Right renal pelvis (tissue), 4 donors: ENCODE data around the gene EN2. TPM values are rescaled to one million over a fixed set of nuclear protein-coding genes. Genes with fewer than 3 reads are reported as not detected.

Experiments
- DNase-seq, 4 donors: peaks; one replicate each; pipeline ENCODE4 v3.0.0-alpha.2; 2013; ENCODE audit warnings: low read depth in 4 of 4, low spot score in 3 of 4, missing footprints in 1 of 4
- polyA plus RNA-seq, 4 donors: library from polyadenylated mRNA; unstranded; fragments of 120-200 nt; gene quantifications; one replicate each; pipeline ENCODE4 v1.2.1, GENCODE V29; 2013; ENCODE audit not compliant: insufficient read length in 4 of 4

The EN2 gene
- polyA plus RNA-seq, 4 donors = 0.04 to 0.62 (median 0.14) TPM

DNA sequence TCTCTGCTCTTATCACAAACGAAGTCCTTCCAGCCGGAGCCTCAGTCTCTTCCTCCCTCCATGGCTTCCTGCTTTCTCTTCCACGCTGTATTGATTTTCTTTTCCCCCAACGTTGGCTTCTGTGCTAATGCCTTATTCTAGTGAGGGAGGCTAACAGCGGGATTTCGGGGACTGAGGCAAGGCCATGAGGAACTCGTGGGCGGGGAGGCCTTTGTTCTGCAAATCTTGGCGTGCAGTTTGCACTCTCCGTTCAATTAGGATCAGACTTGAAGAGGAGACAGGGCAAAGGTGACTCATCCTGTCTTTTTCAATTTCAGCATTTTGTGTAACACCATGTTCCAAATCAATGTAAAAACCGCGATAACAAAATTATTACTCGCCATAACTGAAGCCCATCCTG, 25.3 kb downstream of the EN2 start:
- no peak for DNase-seq

DNA sequence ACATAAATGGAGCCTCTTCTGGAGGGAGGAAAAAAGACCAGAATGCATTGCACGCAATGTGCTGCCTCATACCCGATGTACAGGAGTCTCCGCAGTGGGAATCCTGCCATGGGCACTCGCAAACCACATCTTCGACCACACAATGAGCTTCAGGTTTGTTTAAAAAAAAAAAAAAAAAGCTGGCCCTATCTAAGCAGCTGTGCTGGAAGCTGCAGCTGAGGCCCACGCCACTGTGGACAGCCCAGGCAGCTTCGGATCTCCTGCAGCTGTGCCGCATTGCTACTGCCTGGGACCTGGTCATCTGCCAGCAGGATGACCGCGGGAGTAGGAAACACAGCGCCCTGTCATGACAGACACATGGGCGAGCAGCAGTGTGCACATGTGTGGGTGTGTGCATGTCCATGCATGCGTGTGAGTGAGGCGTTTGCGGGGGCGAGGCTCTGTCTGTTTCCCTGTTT, 26.0 kb downstream of the EN2 start:
- no peak for DNase-seq

DNA sequence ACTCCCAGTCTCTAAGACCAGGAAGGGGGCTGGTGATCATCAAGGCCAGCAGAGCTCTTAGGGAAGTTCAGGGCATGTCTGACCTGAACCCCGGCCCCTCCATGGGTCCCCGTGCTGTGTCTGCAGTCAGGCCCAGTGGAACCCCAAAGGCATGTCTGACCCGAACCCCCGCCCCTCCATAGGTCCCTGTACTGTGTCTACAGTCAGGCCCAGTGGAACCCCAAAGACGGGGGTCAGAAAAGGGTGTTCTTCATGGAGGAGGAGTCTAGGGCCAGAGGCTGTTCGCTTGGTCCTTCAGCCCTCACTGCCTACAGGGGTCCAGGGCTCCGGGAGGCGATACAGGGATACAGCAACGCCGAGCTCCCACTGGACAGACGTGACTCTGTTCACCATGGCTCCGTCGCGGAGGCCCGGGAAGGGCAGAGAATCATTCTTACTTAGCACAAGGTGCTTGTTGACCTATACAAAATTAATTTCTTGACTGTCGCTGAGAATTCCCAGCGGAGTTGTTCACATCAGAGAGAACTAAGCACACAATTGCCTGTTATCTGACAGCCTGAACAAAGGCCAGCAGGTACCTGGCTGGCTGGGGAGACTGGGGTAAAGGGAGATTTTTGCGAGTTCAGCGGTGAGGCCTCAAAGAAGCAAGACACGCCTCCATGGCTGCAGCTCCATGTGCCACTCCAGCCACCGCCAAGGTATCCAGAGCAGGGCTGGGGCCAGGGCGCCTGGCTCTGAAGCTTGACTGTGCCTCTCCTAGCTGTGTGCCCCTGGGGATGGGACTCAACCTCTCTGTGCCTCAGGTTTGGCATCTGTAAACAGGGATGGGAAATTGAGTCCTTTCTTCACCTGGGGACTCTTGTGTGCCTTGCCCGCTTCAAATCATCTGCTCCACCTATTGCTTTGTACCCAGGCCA, 26.8 kb downstream of the EN2 start:
- DNase-seq = no peak

DNA sequence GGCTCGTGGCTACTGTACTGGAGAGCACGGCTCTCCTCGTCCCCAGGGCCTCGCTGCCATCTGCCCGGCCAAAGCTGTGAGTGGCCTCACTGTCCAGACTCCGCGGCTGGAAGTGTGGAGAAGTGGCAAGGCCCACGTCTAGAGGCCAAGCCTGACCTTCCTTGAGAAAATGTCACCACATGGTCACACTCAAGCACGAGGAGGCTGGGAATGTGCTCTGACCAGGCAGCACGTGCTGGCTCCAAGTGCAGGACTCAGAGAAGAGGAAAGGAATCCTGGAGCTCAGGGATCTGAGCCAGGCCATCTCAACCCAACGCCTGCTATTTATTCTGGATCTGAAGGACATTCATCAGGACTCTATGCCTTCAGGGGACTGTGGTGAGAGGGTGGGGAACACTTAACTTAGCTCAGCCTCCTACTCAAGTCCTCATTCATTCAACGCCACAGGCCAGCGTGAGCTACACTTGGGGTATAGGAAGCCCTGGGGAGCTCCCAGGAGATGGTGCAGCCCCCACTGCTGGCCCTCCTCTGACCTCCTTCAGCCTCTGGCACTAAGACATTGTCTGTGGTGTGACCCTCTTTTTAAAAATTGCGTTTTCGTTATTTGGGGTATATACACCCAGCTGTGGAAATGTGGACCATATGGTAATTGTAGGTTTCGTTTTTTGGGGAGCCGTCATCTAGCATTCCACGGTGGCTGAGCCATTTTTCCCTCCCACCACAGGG, 29.0 kb downstream of the EN2 start:
- DNase-seq = no peak

DNA sequence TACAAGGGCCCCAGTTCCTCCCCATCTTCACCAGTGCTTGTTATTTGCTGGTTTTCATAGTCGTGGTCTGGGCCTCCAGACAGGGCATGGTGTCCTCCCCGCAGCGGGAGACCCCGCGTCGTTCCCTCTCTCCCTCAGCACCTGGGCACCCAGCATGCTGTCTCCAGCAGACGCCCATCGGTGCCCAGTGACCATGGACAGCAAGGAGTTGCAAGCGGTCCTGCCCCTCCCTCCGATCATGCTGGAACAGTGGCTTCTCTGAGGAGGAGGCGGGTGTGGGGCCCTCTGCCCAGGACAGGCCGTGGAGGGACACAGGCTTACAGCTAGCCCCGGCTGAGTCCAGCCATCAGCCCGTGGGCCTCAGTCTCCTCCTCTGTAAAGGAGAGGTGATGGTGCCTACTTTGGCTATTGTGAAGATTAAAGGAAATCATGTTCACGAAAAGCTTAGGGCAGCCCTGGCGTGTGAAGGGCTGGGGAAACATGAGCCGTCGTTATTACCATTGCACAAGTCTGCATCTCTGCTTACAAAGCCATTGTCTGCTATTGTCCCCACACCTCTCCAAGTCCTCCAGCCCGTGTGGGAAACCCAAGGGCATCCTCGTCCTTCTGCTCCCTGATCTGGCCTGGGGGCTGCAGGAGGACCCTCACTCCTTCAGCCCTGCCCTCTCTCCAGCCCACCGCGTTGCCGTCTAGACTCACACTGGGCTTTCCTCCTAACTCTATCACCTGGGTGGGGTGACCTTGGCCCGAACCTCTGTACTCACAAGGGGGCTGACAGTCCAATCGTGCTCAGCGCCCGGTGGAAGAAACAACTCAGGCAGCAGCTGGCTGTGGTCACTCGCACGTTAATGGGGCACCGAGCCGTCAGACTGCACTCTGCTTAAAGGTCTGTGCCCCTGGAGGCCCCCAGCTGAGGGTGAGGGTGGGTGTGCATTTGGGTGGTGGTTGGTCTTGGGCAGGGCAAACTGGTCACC, 29.9 kb downstream of the EN2 start:
- DNase-seq = no peak

DNA sequence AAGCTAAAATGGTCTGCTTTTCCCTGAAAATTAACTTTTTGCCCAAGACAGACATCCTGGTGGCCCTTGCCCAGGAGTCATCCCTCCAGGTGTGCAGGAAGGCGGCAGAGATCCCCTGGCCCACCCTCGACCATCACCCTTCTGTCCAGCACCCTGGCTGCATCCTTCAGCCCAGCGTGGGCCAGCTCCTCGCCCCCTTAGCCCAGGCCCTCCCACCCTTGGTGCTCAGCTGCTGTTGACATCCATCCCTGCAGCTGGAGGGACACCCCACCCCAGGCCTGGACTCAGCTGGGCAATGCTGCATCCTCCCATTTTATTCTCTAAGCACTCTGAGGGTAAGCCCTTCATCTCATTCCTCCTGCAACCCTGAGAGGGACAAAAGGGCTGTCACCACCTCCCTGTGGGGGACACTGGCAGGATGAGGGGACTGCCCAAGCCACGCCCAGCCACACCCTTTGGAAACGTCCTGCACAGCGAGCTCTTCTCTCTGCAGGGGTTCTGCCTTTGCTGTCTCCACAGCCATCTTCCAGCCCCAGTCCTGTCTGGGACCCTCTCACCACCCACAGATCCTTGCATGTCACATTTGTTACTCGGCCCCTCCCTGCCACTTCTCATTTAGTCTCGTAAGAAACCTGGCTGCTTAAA, 30.7 kb downstream of the EN2 start:
- no peak for DNase-seq

DNA sequence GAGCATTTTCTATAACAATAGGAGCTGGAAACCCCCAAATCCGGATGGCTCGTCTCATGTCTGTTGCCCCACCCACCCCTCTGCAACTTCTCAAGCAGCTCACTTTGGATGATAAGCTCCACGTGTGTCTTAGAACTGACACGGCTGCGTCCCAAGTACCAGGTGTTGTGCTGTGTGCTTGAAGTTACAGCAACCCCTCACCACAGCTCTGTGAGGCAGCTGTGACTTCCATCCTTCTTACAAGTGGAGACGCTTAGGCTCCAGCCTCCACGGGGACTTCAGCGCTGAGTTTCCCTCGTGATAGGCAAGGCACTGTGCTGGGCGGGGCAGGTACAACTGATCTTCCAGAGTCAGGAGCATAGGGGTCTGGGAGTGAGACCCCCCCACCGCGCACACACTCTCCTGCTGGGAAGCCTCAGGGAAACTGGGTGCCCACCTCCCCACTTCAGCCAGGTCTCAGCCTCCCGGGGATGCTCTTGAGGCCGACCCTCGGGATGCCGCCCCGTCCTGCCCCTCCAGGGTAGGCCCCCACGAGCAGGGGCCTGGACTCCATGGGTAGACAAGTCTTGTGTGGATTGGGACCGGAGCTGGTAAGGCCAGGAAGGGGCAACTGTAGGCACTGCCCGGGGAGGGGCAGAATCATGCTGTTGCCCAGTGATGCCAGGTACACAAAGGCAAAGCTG, 31.4 kb downstream of the EN2 start:
- no peak for DNase-seq

DNA sequence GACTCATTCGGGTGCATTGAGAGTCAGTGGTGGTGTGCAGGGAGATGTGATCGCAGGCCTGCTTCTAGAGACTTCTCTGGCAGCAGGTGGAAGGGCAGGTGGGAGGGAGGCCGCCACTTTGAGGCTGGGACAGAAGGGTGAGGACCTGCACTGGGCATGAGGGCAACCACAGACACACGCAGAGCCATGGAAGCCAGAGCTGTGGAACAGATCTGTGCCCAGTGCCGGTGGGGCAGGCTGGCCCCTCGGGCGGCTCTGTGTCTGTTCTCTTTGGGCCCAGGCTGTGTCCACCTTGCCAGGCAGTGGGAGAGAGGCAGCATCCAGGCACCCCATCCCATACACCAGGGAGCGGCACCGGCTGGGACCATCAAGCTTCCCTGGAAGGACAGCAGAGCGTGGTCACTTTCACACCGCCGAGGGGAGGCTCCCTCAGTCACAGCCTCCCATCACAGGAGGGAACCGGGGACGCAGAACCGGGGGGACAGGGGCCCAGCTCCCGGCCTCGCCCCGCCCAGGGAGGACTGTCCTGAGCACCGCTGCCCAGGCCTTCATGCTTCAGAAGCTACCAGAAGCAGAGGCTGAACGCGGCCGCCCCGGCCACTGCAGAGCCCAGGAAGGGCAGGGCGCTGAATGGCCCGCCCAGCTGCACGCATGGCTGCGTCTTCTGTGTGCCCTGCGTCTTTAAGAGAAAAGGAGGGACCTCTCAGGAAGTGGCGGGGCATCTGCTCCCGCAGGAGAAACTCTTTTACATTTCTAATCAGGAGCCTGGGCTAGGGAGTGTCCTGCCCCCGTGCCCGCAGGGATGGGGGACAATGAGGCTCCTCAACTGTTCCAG, 32.1 kb downstream of the EN2 start:
- no peak for DNase-seq

DNA sequence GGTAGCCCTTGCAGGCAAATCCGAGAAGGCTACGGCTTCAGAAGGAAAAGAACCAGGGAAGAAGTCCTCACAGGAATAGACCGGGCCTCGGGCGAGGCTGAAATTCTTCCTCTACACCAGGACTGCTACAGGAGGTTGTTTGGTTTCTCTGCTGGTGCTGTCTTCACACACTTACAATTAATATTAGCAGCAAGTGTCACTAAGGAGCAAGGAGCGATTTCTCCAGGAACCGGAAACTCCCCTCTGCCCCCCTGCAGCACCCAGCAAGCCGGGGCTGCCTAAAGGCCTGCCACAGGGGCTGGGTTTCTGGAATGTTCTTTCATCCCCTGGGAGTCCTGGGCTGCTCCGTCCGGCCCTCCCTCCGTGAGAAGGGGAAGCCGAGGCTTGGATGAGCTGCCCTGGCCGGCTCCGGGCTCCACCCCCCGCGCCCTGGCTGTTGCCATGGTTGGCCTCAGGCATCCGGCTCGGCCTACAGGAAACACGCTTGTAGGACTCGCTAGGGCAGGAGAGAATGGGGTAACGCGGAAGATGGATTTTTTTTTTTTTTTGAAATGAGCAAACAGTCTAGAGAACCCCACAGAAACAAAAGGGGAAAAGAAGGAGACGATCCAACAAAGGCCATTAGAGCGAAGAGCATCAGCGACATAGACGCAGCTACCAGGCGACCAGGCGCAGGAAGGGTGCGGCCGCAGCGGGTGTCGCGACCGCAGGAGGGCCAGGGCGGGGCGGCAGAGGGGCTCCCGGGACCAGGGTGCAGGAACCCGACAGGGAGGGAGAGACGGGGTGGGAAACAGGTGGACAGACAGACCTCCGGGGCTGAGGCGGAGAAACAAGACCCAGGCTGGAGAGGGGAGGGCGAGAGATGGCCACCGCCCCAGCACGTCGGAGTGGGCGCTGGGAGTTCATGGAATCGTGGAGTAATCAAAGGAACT, 33.0 kb downstream of the EN2 start:
- no peak for DNase-seq

DNA sequence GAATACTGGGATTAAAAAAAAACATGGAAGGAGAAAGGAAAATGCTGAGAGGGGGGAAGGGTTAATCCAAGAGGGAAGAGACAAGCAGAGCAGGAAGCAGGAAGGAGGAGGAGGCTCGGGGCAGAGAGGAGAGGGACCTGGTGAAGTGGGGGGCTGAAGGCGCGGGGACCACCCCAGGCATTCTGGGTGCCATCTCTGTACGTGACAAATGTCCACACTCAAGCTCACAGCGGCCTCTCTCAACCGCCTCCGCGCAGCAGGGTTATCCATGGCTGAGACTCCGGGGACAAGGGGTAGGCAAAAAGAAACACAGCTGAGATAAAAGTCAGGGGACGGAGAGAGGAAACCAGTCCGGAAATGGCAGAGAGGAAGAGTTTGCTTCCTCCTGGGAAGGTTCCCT, 33.9 kb downstream of the EN2 start:
- no peak for DNase-seq

DNA sequence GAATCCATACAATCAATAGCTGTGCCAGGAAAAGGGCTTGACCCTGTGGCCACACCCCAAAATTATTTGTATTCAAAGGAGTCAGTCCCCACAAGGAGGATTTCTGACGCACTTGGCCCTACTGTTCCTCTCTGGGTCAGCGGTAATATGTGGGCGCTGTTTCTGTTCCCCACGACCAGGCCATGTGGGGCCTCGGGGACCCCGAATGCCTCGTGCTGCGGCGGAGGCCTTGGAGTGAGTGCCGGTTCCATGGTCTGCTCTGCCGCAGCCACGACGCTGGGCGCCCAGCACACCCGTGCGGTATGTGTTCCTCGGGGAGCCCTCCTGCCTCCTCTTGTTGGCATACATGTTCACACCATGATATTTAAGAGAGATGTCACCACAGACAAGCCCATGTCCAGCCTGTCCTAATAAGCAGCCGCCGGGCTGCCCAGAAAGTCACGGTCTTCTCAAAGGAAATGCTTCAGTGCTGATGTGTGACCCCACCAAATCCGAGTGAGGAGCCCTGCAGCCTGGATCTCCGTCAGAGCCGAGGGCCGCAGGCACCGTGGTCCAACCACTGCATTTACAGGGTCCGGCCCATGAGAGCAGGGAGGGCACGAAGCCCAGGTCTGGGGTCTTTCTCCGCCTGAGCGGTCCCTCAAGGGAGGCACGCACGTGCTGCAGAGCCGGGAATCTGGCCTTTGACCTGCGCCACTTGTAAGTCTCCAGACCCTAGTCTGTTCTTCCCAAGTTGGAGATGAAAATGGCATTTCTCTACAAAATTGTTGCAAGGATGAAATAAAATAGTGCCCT, 36.0 kb downstream of the EN2 start:
- DNase-seq = no peak

DNA sequence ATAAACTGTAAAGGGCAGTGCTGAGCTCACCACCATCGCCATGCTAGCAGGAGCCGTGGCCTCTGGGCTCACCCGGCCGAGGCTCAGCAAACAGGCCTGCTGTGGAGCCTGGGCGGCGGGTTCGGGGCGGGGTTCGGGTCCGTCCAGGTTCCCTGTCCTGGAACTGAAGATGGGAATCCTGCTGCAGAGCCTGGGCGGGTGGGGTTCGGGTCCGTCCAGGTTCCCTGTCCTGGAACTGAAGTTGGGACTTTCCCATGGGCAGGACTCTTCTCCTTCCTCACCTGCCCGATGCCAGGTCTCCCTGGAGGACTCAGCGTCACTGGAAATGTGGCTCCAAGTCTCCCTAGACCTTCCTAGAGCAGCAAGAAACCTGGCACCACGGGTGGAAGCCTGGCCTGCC, 36.6 kb downstream of the EN2 start:
- DNase-seq = no peak

DNA sequence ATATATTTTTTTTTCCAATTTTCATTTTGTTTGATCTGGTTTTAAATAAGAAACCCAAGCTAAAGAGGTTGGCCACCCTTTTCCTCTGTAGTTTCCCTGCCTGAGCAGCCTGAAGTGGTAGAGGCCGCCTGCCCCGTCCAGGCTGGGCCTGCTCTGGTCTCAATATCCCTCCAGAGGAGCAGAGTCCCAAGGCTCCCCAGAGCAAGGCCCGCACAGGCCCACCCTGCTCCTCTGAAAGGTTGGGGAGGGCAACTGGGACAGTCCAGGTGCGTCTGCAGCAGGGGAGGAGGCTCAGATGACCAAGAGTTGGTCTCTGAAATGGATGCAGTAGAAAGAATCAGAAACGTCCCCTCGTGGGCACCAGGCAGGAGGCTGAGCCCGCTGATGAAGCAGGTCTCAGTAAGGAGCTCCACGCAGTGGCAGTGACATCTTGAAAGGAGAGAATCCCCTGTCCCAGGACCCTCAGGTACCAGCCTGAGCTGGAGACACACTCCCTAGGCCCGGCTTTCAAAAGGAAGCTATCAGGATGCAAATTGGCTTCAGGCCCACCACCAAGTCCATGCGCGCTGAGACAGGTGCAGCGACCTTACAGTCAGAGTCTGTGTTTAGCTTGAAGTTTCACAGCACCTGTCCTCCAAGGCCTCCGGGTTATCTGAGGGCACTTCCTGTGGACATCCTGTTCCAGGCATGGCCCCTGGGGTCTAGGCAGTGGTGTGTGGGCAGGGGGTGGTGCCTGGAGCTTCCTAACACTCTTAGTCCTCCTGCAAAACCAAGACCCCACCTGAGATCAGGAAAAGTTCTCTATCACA, 37.7 kb downstream of the EN2 start:
- DNase-seq = no peak

DNA sequence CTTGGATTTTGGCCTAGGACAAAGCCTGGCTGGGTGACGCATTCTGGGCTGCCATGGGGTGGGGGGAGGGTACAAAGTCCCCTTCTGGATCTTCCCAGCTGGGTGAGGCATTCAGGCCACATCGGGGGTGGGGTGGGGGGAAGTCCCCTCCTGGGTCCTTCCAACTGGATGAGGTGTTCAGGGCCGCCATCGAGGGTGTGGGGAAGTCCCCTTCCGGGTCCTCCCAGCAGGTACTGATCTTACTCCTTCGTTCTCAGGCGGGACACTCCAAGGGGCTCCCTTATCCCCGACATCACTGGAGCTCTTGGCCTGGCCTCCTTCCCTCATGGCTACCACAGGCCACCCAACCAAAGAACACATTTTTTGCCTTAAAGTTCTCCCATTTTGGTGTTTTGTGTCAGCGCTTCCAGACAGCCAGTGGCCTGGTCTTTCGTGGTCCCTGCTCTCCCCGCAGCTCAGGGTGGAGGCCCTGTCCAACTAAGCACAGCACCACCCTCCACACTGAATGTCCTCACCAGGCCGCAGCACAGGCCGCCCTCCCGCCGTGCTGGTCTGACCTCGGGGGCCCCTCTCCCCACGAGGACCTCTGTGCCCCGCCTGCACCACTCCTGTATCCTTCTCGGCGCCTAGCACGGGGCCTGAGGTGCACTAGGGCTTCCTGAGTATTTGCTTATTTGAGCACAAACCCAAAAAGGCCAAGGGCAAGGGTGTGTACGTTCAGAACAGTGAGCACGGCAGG, 38.5 kb downstream of the EN2 start:
- no peak for DNase-seq

DNA sequence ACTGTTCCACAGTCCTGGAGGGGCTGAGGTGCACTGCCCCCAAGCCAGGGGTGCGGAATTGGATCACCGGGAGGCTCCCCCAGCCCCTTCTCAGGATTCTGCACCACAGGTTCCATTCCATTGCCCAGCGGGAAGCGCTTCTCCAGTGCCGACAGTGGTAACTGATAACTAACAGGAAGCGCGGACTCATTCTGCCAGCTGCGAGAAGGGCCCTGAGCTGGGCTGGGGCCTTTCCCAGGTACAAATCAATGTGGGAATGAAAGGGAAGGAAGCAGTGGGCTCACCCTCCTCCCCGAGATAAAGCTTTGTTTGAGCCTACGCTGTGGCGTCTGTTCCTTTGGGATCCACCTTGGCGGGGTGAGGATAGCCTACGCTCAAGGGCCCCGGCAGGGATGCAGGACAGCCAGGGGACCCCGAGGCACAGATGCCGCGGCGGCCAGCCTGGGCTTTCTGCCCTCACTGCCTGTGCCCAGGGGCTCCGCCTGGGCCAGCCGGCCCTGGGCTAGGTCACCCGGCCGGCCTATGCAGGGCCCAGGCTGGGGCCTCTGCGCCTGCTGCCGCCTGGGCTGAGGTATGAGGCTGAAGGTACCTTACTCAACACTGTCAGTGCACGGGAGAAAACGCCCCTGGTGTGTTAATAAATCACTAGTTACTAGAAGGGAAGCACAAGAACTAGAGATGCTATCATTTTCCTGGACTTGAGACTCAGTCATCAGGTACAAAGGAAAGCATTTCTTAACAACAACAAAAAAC, 39.4 kb downstream of the EN2 start:
- DNase-seq = no peak
